Right lobe of liver (tissue), 4 donors: ENCODE measurements around the gene MNDA.

Experiments
- POLR2A ChIP-seq: fragments of 450-650 bp; IDR thresholded peaks from one replicate; pipeline ENCODE4 v1.6.1; 2017; ENCODE audit warnings: antibody characterized with exemption, mild to moderate bottlenecking
- TF ChIP-seq, protein P1 (sequence below), 4 donors: fragments of 200-600 bp in 3 of 4; fragments of 450-650 bp in 1 of 4; IDR thresholded peaks; one replicate each; pipeline versions ENCODE4 v1.5.1 to v1.8.0; 2016 to 2022; ENCODE audit warnings: antibody characterized with exemption in 4 of 4, mild to moderate bottlenecking in 2 of 4
- donor health status: DM: no; HTN: no; CAD: no.
- donor health status: DM: no; HTN: no; CAD: no.
- donor health status: DM: no; HTN: yes; CAD: no.

DNA sequence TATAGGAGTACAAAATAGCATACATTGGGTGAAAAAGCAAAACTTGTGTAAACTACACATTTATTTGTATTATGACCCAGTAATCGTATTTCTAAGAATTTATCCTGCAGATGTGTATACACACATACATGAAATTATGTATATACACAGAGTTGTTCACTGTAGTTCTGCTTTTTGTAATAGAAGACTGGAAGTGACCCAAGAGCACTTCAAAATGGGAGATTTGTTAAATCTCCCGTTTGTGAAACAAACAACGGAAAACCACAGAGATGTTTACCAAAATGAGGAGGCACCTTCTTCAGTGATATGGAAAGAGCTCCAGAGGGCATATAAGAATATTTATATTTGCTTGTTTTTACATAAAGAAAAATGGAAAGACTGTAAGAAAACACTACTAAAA, 18.0 kb upstream of the MNDA start:
- TF ChIP-seq, protein P1, sequence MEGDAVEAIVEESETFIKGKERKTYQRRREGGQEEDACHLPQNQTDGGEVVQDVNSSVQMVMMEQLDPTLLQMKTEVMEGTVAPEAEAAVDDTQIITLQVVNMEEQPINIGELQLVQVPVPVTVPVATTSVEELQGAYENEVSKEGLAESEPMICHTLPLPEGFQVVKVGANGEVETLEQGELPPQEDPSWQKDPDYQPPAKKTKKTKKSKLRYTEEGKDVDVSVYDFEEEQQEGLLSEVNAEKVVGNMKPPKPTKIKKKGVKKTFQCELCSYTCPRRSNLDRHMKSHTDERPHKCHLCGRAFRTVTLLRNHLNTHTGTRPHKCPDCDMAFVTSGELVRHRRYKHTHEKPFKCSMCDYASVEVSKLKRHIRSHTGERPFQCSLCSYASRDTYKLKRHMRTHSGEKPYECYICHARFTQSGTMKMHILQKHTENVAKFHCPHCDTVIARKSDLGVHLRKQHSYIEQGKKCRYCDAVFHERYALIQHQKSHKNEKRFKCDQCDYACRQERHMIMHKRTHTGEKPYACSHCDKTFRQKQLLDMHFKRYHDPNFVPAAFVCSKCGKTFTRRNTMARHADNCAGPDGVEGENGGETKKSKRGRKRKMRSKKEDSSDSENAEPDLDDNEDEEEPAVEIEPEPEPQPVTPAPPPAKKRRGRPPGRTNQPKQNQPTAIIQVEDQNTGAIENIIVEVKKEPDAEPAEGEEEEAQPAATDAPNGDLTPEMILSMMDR (IDR thresholded peaks at IDR 0.05) = no peak
- TF ChIP-seq POLR2A = no peak
